ENCODE results near the gene WDFY4. TPM values are rescaled to one million over a fixed set of nuclear protein-coding genes. Genes with fewer than 3 reads are reported as not detected.

Gene WDFY4
- polyA plus RNA-seq, 1 donor (not counting 4 experiments of a cell fraction or from before 2014, with no cell fraction given) = 0.04 TPM

GRCh38 chr10:48716416-48716815, 31.7 kb downstream of the WDFY4 start:
- Histone ChIP-seq H2AFZ (ENCODE audit: control insufficient read depth, low read length) (no peak overlapping the region), H4K20me1 (ENCODE audit: control insufficient read depth, extremely low read depth, insufficient read depth, low read length) (no peaks in the 10 kb centered on the region), H3K9me3 (ENCODE audit: control insufficient read depth, low read depth, low read length) (no peaks in the 10 kb centered on the region), H3K9me1 (ENCODE audit: control insufficient read depth, extremely low read depth, insufficient read depth, low read length) (no peaks in the 10 kb centered on the region), H3K27ac (ENCODE audit: control insufficient read depth, insufficient read depth, low read length) (no peak overlapping the region), H3K36me3 (ENCODE audit: control insufficient read depth in 2 of 2, extremely low read depth in 1 of 2, insufficient read depth in 2 of 2, low read length in 2 of 2) (no peaks in the 10 kb centered on the region), H3K9ac (ENCODE audit: control insufficient read depth, extremely low read depth, insufficient read depth, low read length) (no peak overlapping the region), H3K4me1 (ENCODE audit: control insufficient read depth, extremely low read depth, insufficient read depth, low read length) (no peaks in the 10 kb centered on the region), H3K27me3 (ENCODE audit: control insufficient read depth, extremely low read depth, insufficient read depth, low read length) (peaks cover 4% of the 10 kb centered on the region), H3K79me2 (ENCODE audit: control insufficient read depth, insufficient read depth, low read length) (no peaks in the 10 kb centered on the region), H3K4me2 (ENCODE audit: control insufficient read depth, extremely low read depth, insufficient read depth, low read depth, low read length) (no peak overlapping the region), H3K4me3 (ENCODE audit: control insufficient read depth in 2 of 3, extremely low read depth in 1 of 3, insufficient read depth in 2 of 3, low read depth in 1 of 3, low read length in 3 of 3) (no peak overlapping the region)
- dilution Hi-C loops (cut with MboI; ENCODE audit: extremely low pct_ligation_motif_present, low sequenced_read_pairs) = no loop called here
- FAIRE-seq (no peak), DNase-seq (ENCODE audit: low read depth, low spot score) (no peak)
- TF ChIP-seq EZH2 (IDR thresholded peaks at IDR 0.05; ENCODE audit: low read length) (no peak), CTCF (optimal IDR thresholded peaks at IDR 0.05 in 1 of 3, IDR thresholded peaks at IDR 0.05 in 1 of 3, conservative IDR thresholded peaks at IDR 0.05 in 1 of 3; ENCODE audit: extremely low read depth in 1 of 3, insufficient read depth in 2 of 3, low read length in 3 of 3) (no peak)

GRCh38 chr10:48720611-48721010, 35.9 kb downstream of the WDFY4 start:
- Histone ChIP-seq H3K27me3 (ENCODE audit: control insufficient read depth, extremely low read depth, insufficient read depth, low read length) (peaks cover 4% of the 10 kb centered on the region), H4K20me1 (ENCODE audit: control insufficient read depth, extremely low read depth, insufficient read depth, low read length) (no peaks in the 10 kb centered on the region), H3K79me2 (ENCODE audit: control insufficient read depth, insufficient read depth, low read length) (no peaks in the 10 kb centered on the region), H3K9ac (ENCODE audit: control insufficient read depth, extremely low read depth, insufficient read depth, low read length) (no peak overlapping the region), H3K36me3 (ENCODE audit: control insufficient read depth in 2 of 2, extremely low read depth in 1 of 2, insufficient read depth in 2 of 2, low read length in 2 of 2) (no peaks in the 10 kb centered on the region), H2AFZ (ENCODE audit: control insufficient read depth, low read length) (no peak overlapping the region), H3K4me1 (ENCODE audit: control insufficient read depth, extremely low read depth, insufficient read depth, low read length) (no peaks in the 10 kb centered on the region), H3K4me3 (ENCODE audit: control insufficient read depth in 2 of 3, extremely low read depth in 1 of 3, insufficient read depth in 2 of 3, low read depth in 1 of 3, low read length in 3 of 3) (no peak overlapping the region), H3K9me1 (ENCODE audit: control insufficient read depth, extremely low read depth, insufficient read depth, low read length) (no peaks in the 10 kb centered on the region), H3K27ac (ENCODE audit: control insufficient read depth, insufficient read depth, low read length) (no peak overlapping the region), H3K9me3 (ENCODE audit: control insufficient read depth, low read depth, low read length) (no peaks in the 10 kb centered on the region), H3K4me2 (ENCODE audit: control insufficient read depth, extremely low read depth, insufficient read depth, low read depth, low read length) (no peak overlapping the region)
- no peak for FAIRE-seq
- no peak for TF ChIP-seq EZH2 (IDR thresholded peaks at IDR 0.05; ENCODE audit: low read length)
- no peak for TF ChIP-seq CTCF (optimal IDR thresholded peaks at IDR 0.05 in 1 of 3, IDR thresholded peaks at IDR 0.05 in 1 of 3, conservative IDR thresholded peaks at IDR 0.05 in 1 of 3; ENCODE audit: extremely low read depth in 1 of 3, insufficient read depth in 2 of 3, low read length in 3 of 3)
- dilution Hi-C loops (cut with MboI; ENCODE audit: extremely low pct_ligation_motif_present, low sequenced_read_pairs) = no loop called here
- no peak for DNase-seq (ENCODE audit: low read depth, low spot score)

Measured in keratinocyte (primary cell).